Measurements from ENCODE around the gene SKAP2.

Gene SKAP2

DNA sequence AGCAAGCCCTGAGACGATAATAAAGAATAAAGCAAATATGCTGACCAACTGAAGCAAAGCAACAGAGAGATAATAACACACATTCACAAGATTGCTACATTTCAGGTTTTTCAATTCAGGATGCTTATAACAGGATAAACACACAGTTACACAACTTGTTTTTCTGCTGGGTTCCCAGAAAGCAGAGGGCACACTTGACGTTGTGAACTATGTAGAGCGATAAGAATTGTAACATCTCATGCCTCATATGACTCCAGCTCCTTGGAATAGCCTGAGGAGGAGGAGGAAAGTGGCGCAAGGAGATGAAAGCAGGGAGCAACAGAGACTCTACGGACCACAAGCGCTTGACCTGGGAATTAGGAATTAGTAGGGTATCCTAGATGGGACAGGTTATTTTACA is 201.7 kb downstream of the SKAP2 start:
- no peaks in the 10 kb centered on the region for H3K36me3 ChIP-seq
- H3K4me1 ChIP-seq: no peaks in the 10 kb centered on the region
- H3K27me3 ChIP-seq: peaks cover 51% of the 10 kb centered on the region
- no peak overlapping the region for H3K4me3 ChIP-seq (ENCODE audit: low read depth, low read length)
- TF ChIP-seq, protein P1, sequence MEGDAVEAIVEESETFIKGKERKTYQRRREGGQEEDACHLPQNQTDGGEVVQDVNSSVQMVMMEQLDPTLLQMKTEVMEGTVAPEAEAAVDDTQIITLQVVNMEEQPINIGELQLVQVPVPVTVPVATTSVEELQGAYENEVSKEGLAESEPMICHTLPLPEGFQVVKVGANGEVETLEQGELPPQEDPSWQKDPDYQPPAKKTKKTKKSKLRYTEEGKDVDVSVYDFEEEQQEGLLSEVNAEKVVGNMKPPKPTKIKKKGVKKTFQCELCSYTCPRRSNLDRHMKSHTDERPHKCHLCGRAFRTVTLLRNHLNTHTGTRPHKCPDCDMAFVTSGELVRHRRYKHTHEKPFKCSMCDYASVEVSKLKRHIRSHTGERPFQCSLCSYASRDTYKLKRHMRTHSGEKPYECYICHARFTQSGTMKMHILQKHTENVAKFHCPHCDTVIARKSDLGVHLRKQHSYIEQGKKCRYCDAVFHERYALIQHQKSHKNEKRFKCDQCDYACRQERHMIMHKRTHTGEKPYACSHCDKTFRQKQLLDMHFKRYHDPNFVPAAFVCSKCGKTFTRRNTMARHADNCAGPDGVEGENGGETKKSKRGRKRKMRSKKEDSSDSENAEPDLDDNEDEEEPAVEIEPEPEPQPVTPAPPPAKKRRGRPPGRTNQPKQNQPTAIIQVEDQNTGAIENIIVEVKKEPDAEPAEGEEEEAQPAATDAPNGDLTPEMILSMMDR (IDR thresholded peaks at IDR 0.05; ENCODE audit: low read depth, low read length): no peak
- H3K9me3 ChIP-seq: no peaks in the 10 kb centered on the region
- no peak for DNase-seq

DNA sequence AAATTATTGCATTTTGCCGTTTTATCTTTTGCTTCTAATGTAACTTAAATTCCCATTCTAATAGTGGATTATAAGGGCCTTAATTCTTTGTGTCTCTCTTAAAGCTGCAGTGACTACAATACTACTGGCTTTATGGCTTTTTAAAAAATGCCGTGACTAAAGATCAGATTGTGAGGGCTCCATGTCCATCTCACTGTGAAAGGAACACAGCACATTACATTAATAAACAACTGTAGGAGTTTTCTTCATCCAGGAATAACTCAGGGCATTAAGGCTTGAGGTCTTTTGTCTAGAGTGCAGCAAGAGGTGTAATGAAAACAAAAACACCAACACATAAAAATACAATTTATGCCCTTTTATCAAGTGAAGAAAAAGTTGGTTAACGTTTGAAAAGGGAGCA is 205.3 kb downstream of the SKAP2 start:
- H3K4me3 ChIP-seq (ENCODE audit: low read depth, low read length): no peak overlapping the region
- DNase-seq: no peak
- no peaks in the 10 kb centered on the region for H3K36me3 ChIP-seq
- H3K4me1 ChIP-seq: no peaks in the 10 kb centered on the region
- H3K9me3 ChIP-seq: no peaks in the 10 kb centered on the region
- TF ChIP-seq, protein P1 (IDR thresholded peaks at IDR 0.05; ENCODE audit: low read depth, low read length): no peak
- H3K27me3 ChIP-seq: peaks cover 66% of the 10 kb centered on the region

DNA sequence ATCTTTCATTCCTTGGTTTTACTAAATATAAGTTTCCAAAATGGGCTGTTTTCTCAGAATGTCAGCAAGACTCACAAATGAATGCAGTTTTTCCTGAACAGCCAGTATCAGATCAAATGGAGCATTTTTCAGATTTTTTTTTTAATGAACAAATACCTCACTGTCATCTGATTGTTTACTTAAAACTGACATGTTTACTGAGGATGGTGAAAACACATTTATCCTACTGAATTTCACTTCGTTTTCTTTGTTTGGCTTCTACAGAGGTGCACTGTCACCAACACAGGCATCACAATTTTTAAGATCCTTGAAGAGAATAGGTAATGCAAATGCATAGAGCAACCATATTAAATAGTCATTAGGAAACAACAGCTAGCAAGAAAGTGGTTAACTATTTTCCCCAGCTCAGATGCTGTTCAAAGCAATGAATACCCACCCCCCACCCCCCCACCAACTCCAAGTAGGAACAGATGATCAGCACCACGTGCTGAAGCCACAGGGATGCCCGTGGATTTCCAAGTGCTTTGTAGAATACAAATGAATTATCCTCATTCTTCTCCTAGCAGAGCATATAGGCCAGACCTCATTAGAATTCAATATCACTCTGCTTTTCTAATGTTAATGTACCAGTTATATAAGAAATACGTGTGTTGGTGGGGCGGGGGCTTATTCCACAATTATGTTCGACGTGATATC is 205.9 kb downstream of the SKAP2 start:
- DNase-seq: no peak
- H3K4me1 ChIP-seq: no peaks in the 10 kb centered on the region

DNA sequence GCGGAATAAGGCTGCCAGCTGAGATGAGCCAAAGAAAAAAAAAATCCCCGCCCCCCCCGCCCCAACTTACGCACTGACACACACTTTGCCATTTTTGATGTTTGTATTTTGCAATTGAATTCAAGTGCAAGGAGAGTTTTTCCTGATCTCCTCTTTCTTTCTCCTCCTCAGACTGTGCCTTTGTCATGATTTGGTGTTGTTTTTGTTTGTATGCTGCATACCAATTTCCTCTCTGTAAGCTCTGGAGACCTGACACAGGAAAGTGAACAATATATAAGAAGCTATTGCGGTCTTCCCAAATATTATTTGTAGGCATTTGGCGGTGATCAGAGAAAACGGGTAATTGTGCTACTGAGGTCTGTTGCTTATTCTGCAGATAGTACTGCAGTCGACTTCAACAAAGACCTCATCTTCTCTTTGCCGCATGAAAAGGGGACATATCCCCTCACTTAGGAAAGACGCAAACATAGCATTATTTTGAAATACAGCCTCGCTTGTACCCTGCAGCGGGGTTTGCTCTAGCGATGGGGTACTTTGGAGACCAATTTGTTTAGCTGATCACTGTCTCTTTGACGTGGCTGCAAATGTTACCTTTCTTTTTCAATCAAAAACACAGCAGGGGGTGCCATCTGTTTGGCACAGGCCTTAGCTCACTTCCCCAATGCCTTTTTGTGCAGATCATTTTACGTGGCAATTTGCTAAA is 206.6 kb downstream of the SKAP2 start:
- H3K9me3 ChIP-seq: no peaks in the 10 kb centered on the region
- no peak for DNase-seq
- H3K36me3 ChIP-seq: no peaks in the 10 kb centered on the region
- H3K27me3 ChIP-seq: peaks cover 71% of the 10 kb centered on the region
- no peak overlapping the region for H3K4me3 ChIP-seq (ENCODE audit: low read depth, low read length)
- H3K4me1 ChIP-seq: no peaks in the 10 kb centered on the region
- TF ChIP-seq, protein P1 (IDR thresholded peaks at IDR 0.05; ENCODE audit: low read depth, low read length): no peak

More for the DNA sequence above, 205.9 kb downstream of the SKAP2 start:
- peaks cover 66% of the 10 kb centered on the region for H3K27me3 ChIP-seq
- H3K4me3 ChIP-seq (ENCODE audit: low read depth, low read length): no peak overlapping the region
- no peaks in the 10 kb centered on the region for H3K36me3 ChIP-seq
- TF ChIP-seq, protein P1 (IDR thresholded peaks at IDR 0.05; ENCODE audit: low read depth, low read length): no peak
- no peaks in the 10 kb centered on the region for H3K9me3 ChIP-seq

DNA sequence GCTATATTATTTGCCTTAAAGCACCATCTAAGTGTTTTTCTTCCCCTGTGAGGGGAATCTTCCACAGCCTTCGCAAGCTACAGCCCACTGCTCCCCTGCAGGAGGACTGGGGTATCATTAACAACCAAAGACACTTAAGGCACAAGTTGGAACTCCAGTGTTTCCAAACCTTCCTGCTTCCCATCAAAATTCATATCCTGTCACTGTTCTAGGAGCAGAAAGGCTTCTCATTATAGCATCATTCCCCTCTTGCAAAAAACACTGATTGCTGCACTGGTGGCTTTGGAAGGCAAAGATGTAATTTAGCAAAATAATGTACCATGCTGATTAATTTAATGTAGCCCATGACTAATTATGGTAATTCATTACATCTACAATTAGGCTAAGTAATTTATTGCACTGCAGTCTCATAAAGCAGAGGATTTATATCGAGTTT is 207.2 kb downstream of the SKAP2 start:
- TF ChIP-seq, protein P1 (IDR thresholded peaks at IDR 0.05; ENCODE audit: low read depth, low read length): no peak
- Histone ChIP-seq H3K9me3 (no peaks in the 10 kb centered on the region), H3K36me3 (no peaks in the 10 kb centered on the region), H3K4me1 (no peaks in the 10 kb centered on the region), H3K27me3 (peaks cover 73% of the 10 kb centered on the region), H3K4me3 (ENCODE audit: low read depth, low read length) (no peak overlapping the region)
- DNase-seq: no peak

DNA sequence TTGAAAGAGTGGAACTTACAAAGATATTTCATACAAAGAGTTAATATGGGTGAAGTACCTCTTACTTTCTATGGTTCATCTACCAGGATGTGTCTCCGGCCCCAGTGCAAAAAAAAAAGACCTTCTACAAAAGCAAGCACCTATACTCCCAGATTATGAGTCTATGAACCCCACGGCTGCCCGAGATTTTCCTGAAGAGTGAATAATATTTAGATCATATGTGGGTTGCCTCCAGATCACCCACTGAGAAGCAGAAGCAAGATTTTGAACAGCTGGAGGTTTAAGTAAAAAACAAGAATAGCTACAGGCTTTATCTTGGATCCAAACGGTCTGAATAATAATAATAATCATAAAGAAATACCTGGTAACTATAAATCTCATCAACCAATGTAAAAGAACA is 207.7 kb downstream of the SKAP2 start:
- Histone ChIP-seq H3K4me1 (no peaks in the 10 kb centered on the region), H3K27me3 (peaks cover 73% of the 10 kb centered on the region), H3K4me3 (ENCODE audit: low read depth, low read length) (no peak overlapping the region), H3K36me3 (no peaks in the 10 kb centered on the region), H3K9me3 (no peaks in the 10 kb centered on the region)
- TF ChIP-seq, protein P1 (IDR thresholded peaks at IDR 0.05; ENCODE audit: low read depth, low read length): no peak
- DNase-seq: no peak
